Smooth muscle cell (in vitro differentiated cells): ENCODE measurements around the gene KRTAP10-3. TPM values are rescaled to one million over a fixed set of nuclear protein-coding genes. Genes with fewer than 3 reads are reported as not detected.

Experiments used
- DNase-seq: peaks from one replicate; lab custom pipeline; 2025; ENCODE audit not compliant: unreplicated experiment; lab: John Stamatoyannopoulos, UW
- H2AFZ ChIP-seq: fragments of 200-600 bp; sonication (generic); 2 replicates; pipeline ENCODE4 v1.6.0; 2016; ENCODE audit warnings: antibody characterized with exemption, low read depth, mild to moderate bottlenecking
- H3F3A ChIP-seq: fragments of 200-600 bp; sonication (generic); 2 replicates; pipeline ENCODE4 v1.6.0; 2017; ENCODE audit warnings: antibody characterized with exemption, low read depth
- H3K27ac ChIP-seq: fragments of 200-600 bp; sonication (generic); 2 replicates; pipeline ENCODE4 v1.5.1; 2016; ENCODE audit warnings: low read depth, mild to moderate bottlenecking
- H3K27me3 ChIP-seq: fragments of 200-600 bp; sonication (generic); 2 replicates; pipeline ENCODE4 v1.6.1; 2016; ENCODE audit warnings: low read depth, mild to moderate bottlenecking
- H3K36me3 ChIP-seq: fragments of 200-600 bp; sonication (generic); 2 replicates; pipeline ENCODE4 v1.5.1; 2016; ENCODE audit warnings: low read depth
- H3K4me1 ChIP-seq: fragments of 200-600 bp; sonication (generic); 2 replicates; pipeline ENCODE4 v1.5.1; 2016; ENCODE audit warnings: low read depth
- H3K4me2 ChIP-seq: fragments of 200-600 bp; sonication (generic); 2 replicates; pipeline ENCODE4 v1.6.0; 2016; ENCODE audit warnings: mild to moderate bottlenecking
- H3K4me3 ChIP-seq: fragments of 200-600 bp; sonication (generic); 2 replicates; pipeline ENCODE4 v1.5.1; 2016; ENCODE audit warnings: mild to moderate bottlenecking
- H3K79me2 ChIP-seq: fragments of 200-600 bp; sonication (generic); 2 replicates; pipeline ENCODE4 v1.6.0; 2016; ENCODE audit warnings: low read depth, mild to moderate bottlenecking
- H3K9ac ChIP-seq: fragments of 200-600 bp; sonication (generic); 2 replicates; pipeline ENCODE4 v1.6.0; 2016; ENCODE audit warnings: low read depth
- H3K9me3 ChIP-seq: fragments of 200-600 bp; sonication (generic); replicated peaks from 2 replicates; pipeline ENCODE4 v1.5.1; 2016; ENCODE audit warnings: low read depth
- H4K20me1 ChIP-seq: fragments of 200-600 bp; sonication (generic); 2 replicates; pipeline ENCODE4 v1.6.0; 2016; ENCODE audit warnings: low read depth
- CTCF ChIP-seq: fragments of 200-600 bp; sonication (generic); IDR thresholded peaks from 2 replicates; pipeline ENCODE4 v1.5.1; 2017; ENCODE audit warnings: borderline replicate concordance, mild to moderate bottlenecking, antibody characterized with exemption; ENCODE audit not compliant: insufficient read depth, poor library complexity, severe bottlenecking
- WGBS: methylation state at CpG from one replicate; pipeline ENCODE4 v1.1.7; 2016; ENCODE audit warnings: low lambda C conversion rate; 5-methylcytosine and 5-hydroxymethylcytosine counted together
- polyA plus RNA-seq: library from polyadenylated mRNA; unstranded; fragments of >200 nt; fragmentation: Nextera tagmentation; extraction: Ambion mirVana; gene quantifications from 2 replicates; pipeline ENCODE4 v1.2.1, GENCODE V29; 2016
- total RNA-seq: library from RNA; depleted of rRNA; stranded (reverse); fragments of >200 nt; gene quantifications from 2 replicates; pipeline ENCODE4 v1.2.3, GENCODE V29; 2014

The KRTAP10-3 gene
- total and polyA plus RNA-seq, 2 experiments from 2014 or later: not detected

- DNase-seq: no peak
- WGBS: 86% methylated on average over 10 of the region's 10 CpGs
- H3K27me3 ChIP-seq: no peaks in the 10 kb centered on the region
- no peak overlapping the region for H3K4me3 ChIP-seq
- no peak overlapping the region for H3K9ac ChIP-seq
- no peaks in the 10 kb centered on the region for H4K20me1 ChIP-seq
- H3K4me1 ChIP-seq: no peaks in the 10 kb centered on the region
- no peaks in the 10 kb centered on the region for H3F3A ChIP-seq
- no peak overlapping the region for H3K27ac ChIP-seq
- no peak overlapping the region for H2AFZ ChIP-seq
- no peaks in the 10 kb centered on the region for H3K79me2 ChIP-seq
- no peaks in the 10 kb centered on the region for H3K9me3 ChIP-seq
- H3K4me2 ChIP-seq: no peak overlapping the region
- no peaks in the 10 kb centered on the region for H3K36me3 ChIP-seq
- no peak for TF ChIP-seq CTCF
Observed at GRCh38 chr21:44528634-44528995, 30.0 kb downstream of the KRTAP10-3 start.

- no peaks in the 10 kb centered on the region for H3K27me3 ChIP-seq
- no peaks in the 10 kb centered on the region for H3K4me1 ChIP-seq
- no peak overlapping the region for H3K4me3 ChIP-seq
- DNase-seq: no peak
- H3K36me3 ChIP-seq: no peaks in the 10 kb centered on the region
- H3K79me2 ChIP-seq: no peaks in the 10 kb centered on the region
- H2AFZ ChIP-seq: no peak overlapping the region
- no peaks in the 10 kb centered on the region for H3K9me3 ChIP-seq
- 90% methylated on average over 18 of the region's 18 CpGs for WGBS
- H3K4me2 ChIP-seq: no peak overlapping the region
- no peak overlapping the region for H3K9ac ChIP-seq
- no peaks in the 10 kb centered on the region for H4K20me1 ChIP-seq
- no peak for TF ChIP-seq CTCF
- H3F3A ChIP-seq: no peaks in the 10 kb centered on the region
- no peak overlapping the region for H3K27ac ChIP-seq
Observed at GRCh38 chr21:44527983-44528633, 30.5 kb downstream of the KRTAP10-3 start.

GRCh38 chr21:44527156-44527982 is 31.2 kb downstream of the KRTAP10-3 start:
- H3K27ac ChIP-seq: no peak overlapping the region
- no peaks in the 10 kb centered on the region for H3K27me3 ChIP-seq
- no peaks in the 10 kb centered on the region for H3K4me1 ChIP-seq
- no peak for DNase-seq
- H3K9ac ChIP-seq: no peak overlapping the region
- no peaks in the 10 kb centered on the region for H3K79me2 ChIP-seq
- no peaks in the 10 kb centered on the region for H4K20me1 ChIP-seq
- H3K36me3 ChIP-seq: no peaks in the 10 kb centered on the region
- no peak overlapping the region for H3K4me2 ChIP-seq
- no peak overlapping the region for H3K4me3 ChIP-seq
- no peaks in the 10 kb centered on the region for H3K9me3 ChIP-seq
- 94% methylated on average over 37 of the region's 37 CpGs for WGBS
- no peak overlapping the region for H2AFZ ChIP-seq
- H3F3A ChIP-seq: no peaks in the 10 kb centered on the region
- no peak for TF ChIP-seq CTCF
